ENCODE results near the gene KIFC3.

The KIFC3 gene

GRCh38 chr16:57709663-57710062 is 92.6 kb downstream of the KIFC3 start:
- no peak for TF ChIP-seq JUND (IDR thresholded peaks at IDR 0.05; ENCODE audit: low read depth)
- in situ Hi-C loops (cut with HindIII; ENCODE audit: low pct_unique_long_range_greater_than_20kb, low sequenced_read_pairs): no loop called here
- no peak for DNase-seq (ENCODE audit: low read depth in 1 of 2, low spot score in 1 of 2)

Measured in T47D (cell line).